HepG2 (cell line): ENCODE measurements around the gene CSF3R. TPM values are rescaled to one million over a fixed set of nuclear protein-coding genes. Genes with fewer than 3 reads are reported as not detected.

Experiments
- CHD2 ChIP-seq: IDR thresholded peaks from 2 replicates; pipeline ENCODE4 v1.6.1; 2011; ENCODE audit warnings: low read depth, low read length, improper control_type of control experiment
- ELF3 ChIP-seq: IDR thresholded peaks from 2 replicates; pipeline ENCODE4 v1.6.1; 2016; ENCODE audit warnings: missing genetic modification reagents, missing compliant biosample characterization
- GATA4 ChIP-seq: sonication (generic); IDR thresholded peaks from 2 replicates; pipeline ENCODE4 v1.6.1; 2016; ENCODE audit warnings: antibody characterized with exemption, low read depth, borderline replicate concordance
- KDM5B ChIP-seq: sonication (generic); formaldehyde crosslinking; IDR thresholded peaks from 2 replicates; pipeline ENCODE4 v1.4.0; 2020; ENCODE audit warnings: missing genetic modification reagents, mild to moderate bottlenecking, borderline replicate concordance
- KMT2A ChIP-seq: sonication (generic); formaldehyde crosslinking; IDR thresholded peaks from 2 replicates; pipeline ENCODE4 v1.4.0; 2020; ENCODE audit warnings: missing genetic modification reagents
- MAFK ChIP-seq, 2 experiments: IDR thresholded peaks in 1 of 2; conservative IDR thresholded peaks in 1 of 2; 2 replicates each; pipeline ENCODE4 v1.6.1; 2011; ENCODE audit warnings: improper control_type of control experiment in 2 of 2, low read length in 2 of 2
- MTA1 ChIP-seq: sonication (generic); formaldehyde crosslinking; IDR thresholded peaks from 2 replicates; pipeline ENCODE4 v1.4.0; 2020; ENCODE audit warnings: missing genetic modification reagents, mild to moderate bottlenecking, borderline replicate concordance
- STAG1 ChIP-seq: sonication (generic); formaldehyde crosslinking; IDR thresholded peaks from 2 replicates; pipeline ENCODE4 v1.4.0; 2020; ENCODE audit warnings: missing genetic modification reagents
- TRAFD1 ChIP-seq: sonication (generic); formaldehyde crosslinking; IDR thresholded peaks from 2 replicates; pipeline ENCODE4 v1.5.1; 2020; ENCODE audit warnings: missing genetic modification reagents, mild to moderate bottlenecking, borderline replicate concordance
- ZFY ChIP-seq: sonication (generic); formaldehyde crosslinking; IDR thresholded peaks from 2 replicates; pipeline ENCODE4 v1.4.0; 2020; ENCODE audit warnings: missing genetic modification reagents
- ZMYM2 ChIP-seq: sonication (generic); formaldehyde crosslinking; IDR thresholded peaks from 2 replicates; pipeline ENCODE4 v1.8.0; 2022; ENCODE audit warnings: mild to moderate bottlenecking, missing genetic modification reagents
- ZMYM3 ChIP-seq: sonication (generic); formaldehyde crosslinking; IDR thresholded peaks from 2 replicates; pipeline ENCODE4 v1.5.1; 2020; ENCODE audit warnings: mild to moderate bottlenecking, missing genetic modification reagents
- ZNF331 ChIP-seq: sonication (generic); formaldehyde crosslinking; IDR thresholded peaks from 2 replicates; pipeline ENCODE4 v1.4.0; 2020; ENCODE audit warnings: missing genetic modification reagents
- ZNF414 ChIP-seq: sonication (generic); formaldehyde crosslinking; IDR thresholded peaks from 2 replicates; pipeline ENCODE4 v1.5.0; 2020; ENCODE audit warnings: missing genetic modification reagents
- ZNF629 ChIP-seq: sonication (generic); formaldehyde crosslinking; conservative IDR thresholded peaks from 2 replicates; pipeline ENCODE4 v1.5.0; 2020; ENCODE audit warnings: missing genetic modification reagents
- ZNF687 ChIP-seq: sonication (generic); formaldehyde crosslinking; IDR thresholded peaks from 2 replicates; pipeline ENCODE4 v1.5.1; 2020; ENCODE audit warnings: mild to moderate bottlenecking, missing genetic modification reagents, moderate library complexity
- ZNF792 ChIP-seq: IDR thresholded peaks from 2 replicates; pipeline ENCODE4 v1.6.1; 2016
- polyA plus RNA-seq, 8 experiments: library from polyadenylated mRNA; depleted of rRNA in 3 of 8; stranded (reverse) in 7 of 8; unstranded in 1 of 8; fragments of >200 nt; fragmentation: Illumina TruSeq in 4 of 8; extraction: Trizol in 4 of 8; gene quantifications; 2 replicates each; pipeline versions ENCODE4 v1.2.1 to v1.2.3, GENCODE V29; 2011 to 2016; ENCODE audit warnings: low read depth in 4 of 8, missing spikeins in 1 of 8, mixed read lengths in 1 of 8; ENCODE audit not compliant: insufficient read depth in 1 of 8
- total RNA-seq, 5 experiments: library from RNA; depleted of rRNA; stranded (reverse); fragments of >200 nt; fragmentation: Illumina TruSeq; extraction: Trizol; gene quantifications; 2 replicates each; pipeline ENCODE4 v1.2.3, GENCODE V29; 2016; ENCODE audit warnings: low read depth in 1 of 5
- TF ChIP-seq, protein P1 (sequence below): sonication (generic); formaldehyde crosslinking; IDR thresholded peaks from 2 replicates; pipeline ENCODE4 v1.8.0; 2022; ENCODE audit warnings: missing genetic modification reagents, mild to moderate bottlenecking, inconsistent platforms, borderline replicate concordance

CSF3R gene
- total and polyA plus RNA-seq, 2 of the 13 experiments (the other 11 are each of a cell fraction or from before 2014, with no cell fraction given), result 11.9 to 28.8 TPM

- TF ChIP-seq ZMYM2 (peak; percentile 52; the same call in 1 of the 2 replicates), TRAFD1 (CRISPR knock-in tag) (peak; percentile 69; the same call in 1 of the 2 replicates), ZFY (CRISPR knock-in tag) (peak; percentile 42; the same call in 1 of the 2 replicates), ZMYM3 (CRISPR knock-in tag) (peak; percentile 91), ZNF629 (peak; percentile 93), ZNF331 (peak; percentile 22; the same call in 1 of the 2 replicates), STAG1 (CRISPR knock-in tag) (peak; percentile 82), KMT2A (CRISPR knock-in tag) (0 out of 2 replicates have a peak, but pooled peaks have one; percentile 18), KDM5B (CRISPR knock-in tag) (0 out of 2 replicates have a peak, but pooled peaks have one; percentile 55), CHD2 (no peak), ZNF687 (peak; percentile 48), ZNF792 (CRISPR knock-in tag) (0 out of 2 replicates have a peak, but pooled peaks have one; percentile 43), ELF3 (CRISPR knock-in tag) (no peak), GATA4 (no peak), MTA1 (peak; percentile 52; the same call in 1 of the 2 replicates), MAFK (conservative IDR thresholded peaks at IDR 0.05 in 1 of 2, IDR thresholded peaks at IDR 0.05 in 1 of 2; ENCODE audit: low read length in 2 of 2) (no peak), ZNF414 (CRISPR knock-in tag) (0 out of 2 replicates have a peak, but pooled peaks have one; percentile 25)
- TF ChIP-seq, protein P1, sequence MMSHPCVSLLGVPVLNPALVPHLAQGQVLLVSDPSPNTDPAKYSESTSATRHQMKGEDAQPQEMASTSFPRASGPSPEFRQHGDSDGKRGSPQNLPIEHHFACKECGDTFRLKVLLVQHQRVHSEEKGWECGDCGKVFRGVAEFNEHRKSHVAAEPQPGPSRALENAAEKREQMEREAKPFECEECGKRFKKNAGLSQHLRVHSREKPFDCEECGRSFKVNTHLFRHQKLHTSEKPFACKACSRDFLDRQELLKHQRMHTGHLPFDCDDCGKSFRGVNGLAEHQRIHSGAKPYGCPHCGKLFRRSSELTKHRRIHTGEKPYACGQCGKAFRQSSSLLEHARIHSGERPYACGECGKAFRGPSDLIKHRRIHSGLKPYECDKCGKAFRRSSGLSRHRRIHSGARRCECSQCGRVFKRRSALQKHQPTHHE (CRISPR knock-in tag), result no peak
Observed at GRCh38 chr1:36516372-36517010, 33.8 kb upstream of the CSF3R start (continued).
